IPS-20b (cell line): ENCODE results near the gene CCDC71L.
A peak's percentile ranks its signal among the peaks of the same experiment; 100 is the strongest.
"Not testable (repeated sequence)": the region's sequence is repeated elsewhere in the genome, so short reads cannot be mapped to it uniquely, and the experiment has no call there.

Experiments
- H3K27ac ChIP-seq: one replicate; pipeline ENCODE4 v1.5.1; 2013; ENCODE audit warnings: low read length
- H3K27me3 ChIP-seq: 2 replicates; pipeline ENCODE4 v1.6.1; 2013; ENCODE audit warnings: mild to moderate bottlenecking, low read length, inconsistent platforms; ENCODE audit not compliant: insufficient read depth
- H3K36me3 ChIP-seq: 2 replicates; pipeline ENCODE4 v1.6.1; 2013; ENCODE audit warnings: low read depth, mild to moderate bottlenecking, inconsistent platforms, low read length, moderate library complexity; ENCODE audit not compliant: insufficient read depth
- H3K4me1 ChIP-seq: 2 replicates; pipeline ENCODE4 v1.6.1; 2013; ENCODE audit warnings: mild to moderate bottlenecking, control low read depth, inconsistent platforms, low read length, moderate library complexity; ENCODE audit not compliant: insufficient read depth
- H3K4me3 ChIP-seq: 2 replicates; pipeline ENCODE4 v1.5.1; 2013; ENCODE audit warnings: mild to moderate bottlenecking, low read length, inconsistent platforms
- H3K9ac ChIP-seq: 2 replicates; pipeline ENCODE4 v1.6.1; 2013; ENCODE audit warnings: low read depth, mild to moderate bottlenecking, inconsistent platforms, low read length, moderate library complexity
- H3K9me3 ChIP-seq: 2 replicates; pipeline ENCODE4 v1.6.1; 2013; ENCODE audit warnings: mild to moderate bottlenecking, low read depth, low read length, inconsistent platforms; ENCODE audit not compliant: insufficient read depth

Gene CCDC71L

DNA sequence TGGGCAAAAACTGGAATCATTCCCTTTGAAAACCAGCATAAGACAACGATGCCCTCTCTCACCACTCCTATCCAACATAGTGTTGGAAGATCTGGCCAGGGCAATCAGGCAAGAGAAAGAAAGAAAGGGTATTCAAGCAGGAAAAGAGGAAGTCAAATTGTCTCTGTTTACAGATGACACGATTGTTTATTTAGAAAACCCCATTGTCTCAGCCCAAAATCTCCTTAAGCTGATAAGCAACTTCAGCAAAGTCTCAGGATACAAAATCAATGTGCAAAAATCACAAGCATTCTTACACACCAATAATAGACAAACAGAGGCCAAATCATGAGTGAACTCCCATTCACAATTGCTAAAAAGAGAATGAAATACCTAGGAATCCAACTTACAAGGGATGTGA, 15.5 kb upstream of the CCDC71L start:
- H3K36me3 ChIP-seq, H3K27ac ChIP-seq, H3K27me3 ChIP-seq, H3K4me3 ChIP-seq, H3K4me1 ChIP-seq, H3K9ac ChIP-seq, H3K9me3 ChIP-seq: not testable (repeated sequence)

DNA sequence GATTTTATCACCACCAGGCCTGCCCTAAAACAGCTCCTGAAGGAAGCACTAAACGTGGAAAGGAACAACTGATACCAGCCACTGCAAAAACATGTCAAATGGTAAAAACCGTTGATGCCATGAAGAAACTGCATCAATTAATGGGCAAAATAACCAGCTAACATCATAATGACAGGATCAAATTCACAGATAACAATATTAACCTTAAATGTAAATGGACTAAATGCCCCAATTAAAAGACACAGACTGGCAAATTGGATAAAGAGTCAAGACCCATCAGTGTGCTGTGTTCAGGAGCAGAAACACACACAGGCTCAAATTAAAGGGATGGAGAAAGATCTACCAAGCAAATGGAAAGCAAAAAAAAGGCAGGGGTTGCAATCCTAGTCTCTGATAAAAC, 12.7 kb upstream of the CCDC71L start:
- H3K27me3 ChIP-seq, H3K9me3 ChIP-seq, H3K36me3 ChIP-seq, H3K9ac ChIP-seq, H3K27ac ChIP-seq, H3K4me1 ChIP-seq, H3K4me3 ChIP-seq: not testable (repeated sequence)

DNA sequence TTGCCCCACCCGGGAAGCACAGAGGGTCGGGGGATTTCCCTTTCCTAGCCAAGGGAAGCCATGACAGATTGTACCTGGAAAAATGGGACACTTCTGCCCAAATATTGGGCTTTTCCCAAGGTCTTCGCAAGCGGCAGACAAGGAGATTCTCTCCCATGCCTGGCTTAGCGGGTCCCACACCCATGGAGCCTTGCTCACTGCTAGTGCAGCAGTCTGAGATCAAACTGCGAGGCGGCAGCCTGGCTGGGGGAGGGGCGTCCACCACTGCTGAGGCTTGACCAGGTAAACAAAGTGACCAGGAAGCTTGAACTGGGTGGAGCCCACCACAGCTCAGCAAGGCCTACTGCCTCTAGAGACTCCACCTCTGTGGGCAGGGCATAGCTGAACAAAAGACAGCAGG, 11.0 kb upstream of the CCDC71L start:
- not testable (repeated sequence) for H3K9me3 ChIP-seq, H3K9ac ChIP-seq

DNA sequence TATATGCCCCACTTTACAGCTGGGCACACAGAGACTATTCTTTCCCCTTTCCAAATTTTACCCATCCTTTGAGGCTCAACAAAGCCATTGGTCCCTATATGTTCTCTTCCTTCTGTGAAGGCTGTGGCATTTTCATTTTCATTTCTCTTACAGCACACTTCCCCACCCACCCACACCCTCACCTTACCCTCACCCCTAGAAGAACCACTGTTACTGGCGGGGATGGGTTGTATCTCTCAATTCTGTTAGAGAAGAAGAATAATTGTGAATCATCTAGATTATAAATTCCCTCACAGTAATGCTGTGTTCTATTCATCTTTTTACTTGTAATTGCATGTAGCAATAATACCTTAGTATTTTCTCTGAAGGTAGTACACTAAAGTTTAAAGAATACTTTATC, 10.2 kb upstream of the CCDC71L start:
- Histone ChIP-seq H3K9me3 (no peaks in the 10 kb centered on the region), H3K36me3 (no peaks in the 10 kb centered on the region), H3K9ac (no peak overlapping the region), H3K4me3 (no peak overlapping the region), H3K27ac (no peak overlapping the region), H3K4me1 (no peaks in the 10 kb centered on the region), H3K27me3 (no peaks in the 10 kb centered on the region)

More for the DNA sequence above, 11.0 kb upstream of the CCDC71L start:
- not testable (repeated sequence) for H3K4me1 ChIP-seq, H3K27ac ChIP-seq, H3K27me3 ChIP-seq, H3K36me3 ChIP-seq, H3K4me3 ChIP-seq

DNA sequence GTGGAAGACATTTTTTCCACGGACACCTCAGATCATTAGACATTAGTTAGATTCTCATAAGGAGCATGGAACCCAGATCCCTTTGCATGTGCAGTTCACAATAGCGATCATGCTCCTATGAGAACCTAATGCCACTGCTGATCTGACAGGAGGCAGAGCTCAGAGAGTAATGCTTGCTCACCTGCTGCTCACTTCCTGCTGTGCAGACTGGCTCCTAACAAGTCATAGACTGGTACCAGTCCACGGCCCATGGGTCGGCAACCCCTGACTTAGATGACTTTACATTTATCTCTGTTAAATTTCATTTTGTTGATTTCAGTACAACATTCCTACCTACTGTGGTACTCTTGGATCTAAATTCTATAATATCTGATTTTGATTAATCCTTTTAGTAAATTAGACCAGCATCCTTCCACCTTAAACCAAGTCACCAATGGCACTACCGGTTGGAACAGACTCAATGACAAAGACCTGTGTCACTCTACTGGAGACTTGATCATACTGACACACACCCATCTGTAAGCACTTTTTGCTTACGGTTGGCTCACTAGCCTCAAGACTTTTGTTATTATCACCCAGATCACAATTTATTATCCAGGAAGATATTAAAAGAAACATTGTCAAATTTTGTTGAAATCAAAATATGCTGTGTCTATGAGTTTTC, 8.0 kb upstream of the CCDC71L start:
- Histone ChIP-seq H3K4me1 (no peaks in the 10 kb centered on the region), H3K9me3 (no peaks in the 10 kb centered on the region), H3K9ac (no peak overlapping the region), H3K27ac (no peak overlapping the region), H3K4me3 (no peak overlapping the region), H3K27me3 (no peaks in the 10 kb centered on the region), H3K36me3 (no peaks in the 10 kb centered on the region)

DNA sequence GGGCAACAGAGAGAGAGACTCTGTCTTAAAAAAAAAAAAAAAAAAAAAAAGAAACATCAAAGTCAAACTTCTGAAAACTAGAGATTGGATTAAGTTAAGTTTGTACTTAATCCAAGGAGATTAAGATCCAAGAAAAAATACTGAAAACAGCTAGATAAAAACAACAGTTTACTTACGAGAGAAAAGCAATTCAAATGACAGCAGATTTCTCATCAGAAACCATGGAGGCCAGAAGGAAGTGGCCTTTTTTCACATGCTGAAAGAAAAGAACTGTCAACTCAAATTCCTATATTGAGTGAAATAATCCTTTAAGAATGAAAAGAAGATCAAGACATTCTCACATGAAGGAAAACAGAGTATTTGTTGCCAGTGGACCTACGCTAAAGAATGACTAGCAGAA, 5.4 kb upstream of the CCDC71L start:
- no peak overlapping the region for H3K4me3 ChIP-seq
- H3K9me3 ChIP-seq = no peaks in the 10 kb centered on the region
- H3K27ac ChIP-seq = no peak overlapping the region
- no peaks in the 10 kb centered on the region for H3K4me1 ChIP-seq
- no peaks in the 10 kb centered on the region for H3K36me3 ChIP-seq
- H3K27me3 ChIP-seq = no peaks in the 10 kb centered on the region
- no peak overlapping the region for H3K9ac ChIP-seq

DNA sequence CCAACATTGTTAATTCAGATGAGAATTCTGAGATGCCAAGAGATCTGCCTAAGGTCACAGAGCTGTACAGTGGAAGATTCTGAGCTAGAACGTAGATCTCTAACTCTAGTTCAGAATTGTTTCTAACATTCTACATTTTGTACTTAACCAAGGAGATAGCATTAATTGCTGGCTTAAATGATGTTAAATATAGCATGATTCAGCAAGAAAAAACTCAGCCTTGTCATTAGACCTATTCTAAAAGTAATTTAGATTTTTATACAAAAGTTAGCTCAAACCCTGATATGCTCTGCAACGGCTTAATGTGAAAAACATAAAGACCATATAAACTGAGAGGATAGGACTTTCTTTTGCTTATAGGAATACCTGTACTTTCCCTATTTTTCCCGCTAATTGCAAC, 3.4 kb upstream of the CCDC71L start:
- Histone ChIP-seq H3K4me3 (no peak overlapping the region), H3K36me3 (no peaks in the 10 kb centered on the region), H3K9ac (no peak overlapping the region), H3K27me3 (no peaks in the 10 kb centered on the region), H3K9me3 (no peaks in the 10 kb centered on the region), H3K27ac (no peak overlapping the region), H3K4me1 (peaks cover under 1% of the 10 kb centered on the region; the same call in 1 of the 2 replicates)

DNA sequence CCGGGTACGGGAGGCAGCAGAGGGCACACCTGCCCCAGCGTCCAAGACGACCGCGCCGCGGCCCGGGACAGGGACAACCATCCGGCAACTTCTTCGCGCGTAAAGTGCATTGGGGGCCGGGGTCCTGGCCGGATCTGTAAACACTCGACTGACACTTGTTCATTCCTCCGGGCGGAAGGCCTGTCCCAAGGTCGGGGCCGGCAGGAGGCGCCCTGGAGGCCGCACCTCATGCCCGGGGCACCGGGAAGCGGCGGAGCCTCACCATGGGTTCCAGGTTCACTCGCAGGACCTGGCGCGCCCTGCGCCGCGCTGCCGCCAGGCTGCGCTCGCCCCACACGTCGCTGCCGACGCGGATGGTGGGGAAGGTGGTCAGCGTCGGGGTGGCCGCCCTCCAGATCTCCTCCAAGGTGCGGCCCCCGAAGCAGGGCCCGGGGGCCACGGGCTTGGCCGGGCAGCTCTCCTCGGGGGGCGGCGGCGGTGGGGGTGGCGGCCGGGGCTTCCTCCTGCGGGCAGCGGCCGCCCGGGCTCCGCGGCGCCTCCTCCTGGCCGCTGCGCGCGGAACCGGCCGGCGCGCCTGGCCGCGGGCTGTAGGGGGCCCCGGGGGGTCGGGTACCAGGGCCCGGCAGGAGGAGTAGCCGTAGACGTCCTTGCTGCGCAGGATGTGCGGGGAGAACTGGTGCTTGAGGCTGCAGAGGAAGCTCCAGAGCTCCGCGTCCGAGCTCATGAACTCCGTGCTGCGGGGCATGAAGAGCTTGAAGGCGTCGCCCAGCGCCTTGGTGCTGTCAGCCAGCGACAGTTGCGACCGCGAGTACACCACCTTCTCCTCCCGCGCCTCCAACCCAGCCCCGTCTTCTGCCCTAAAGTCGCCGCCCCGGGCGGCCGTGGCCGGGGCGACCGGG, 746 bp downstream of the CCDC71L start:
- Histone ChIP-seq H3K9me3 (no peaks in the 10 kb centered on the region), H3K9ac (peak overlapping the region; percentile 84), H3K27ac (no peak overlapping the region), H3K4me1 (peaks cover 3% of the 10 kb centered on the region; the same call in 1 of the 2 replicates), H3K4me3 (peak overlapping the region; percentile 91), H3K36me3 (no peaks in the 10 kb centered on the region), H3K27me3 (no peaks in the 10 kb centered on the region)

DNA sequence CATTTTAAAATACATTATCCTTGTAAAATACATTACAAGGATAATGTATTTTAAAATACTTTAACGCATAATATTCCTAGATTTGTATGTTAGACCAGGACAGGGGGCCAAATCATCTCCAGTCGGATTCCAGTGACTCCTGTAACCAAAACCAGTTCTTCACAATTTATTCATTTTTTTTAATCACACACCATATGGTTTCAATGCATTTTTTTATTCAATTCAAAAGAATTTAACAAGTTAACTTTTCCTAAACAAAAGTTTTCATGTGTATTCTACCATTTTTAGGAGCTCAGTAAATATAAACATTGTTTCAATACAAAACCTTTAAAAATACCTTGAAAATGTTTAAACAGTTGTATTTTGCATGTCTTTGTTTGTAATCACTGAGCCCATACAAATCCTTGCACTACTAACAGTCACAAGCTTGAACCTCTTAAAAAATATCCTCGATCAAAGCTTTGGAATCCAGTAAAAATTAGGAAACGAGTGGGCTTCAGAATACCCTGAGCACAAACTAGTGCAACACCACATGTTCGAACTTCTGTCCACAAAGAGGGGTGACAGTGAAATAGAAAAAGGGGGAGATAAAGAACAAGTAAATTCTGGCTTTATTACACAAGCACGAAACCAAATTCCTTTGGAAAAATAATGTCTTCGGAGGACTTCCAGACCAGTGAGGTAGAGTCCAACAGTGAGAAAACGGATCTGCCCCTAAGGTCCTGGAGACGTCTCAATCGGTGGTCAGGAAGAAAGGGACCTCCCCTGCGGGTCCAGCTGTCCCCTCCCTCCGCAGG, 1.6 kb downstream of the CCDC71L start:
- no peaks in the 10 kb centered on the region for H3K36me3 ChIP-seq
- peak overlapping the region; percentile 84 for H3K9ac ChIP-seq
- no peaks in the 10 kb centered on the region for H3K27me3 ChIP-seq
- peaks cover 3% of the 10 kb centered on the region; the same call in 1 of the 2 replicates for H3K4me1 ChIP-seq
- H3K9me3 ChIP-seq = no peaks in the 10 kb centered on the region
- no peak overlapping the region for H3K27ac ChIP-seq
- peak overlapping the region; percentile 91 for H3K4me3 ChIP-seq

DNA sequence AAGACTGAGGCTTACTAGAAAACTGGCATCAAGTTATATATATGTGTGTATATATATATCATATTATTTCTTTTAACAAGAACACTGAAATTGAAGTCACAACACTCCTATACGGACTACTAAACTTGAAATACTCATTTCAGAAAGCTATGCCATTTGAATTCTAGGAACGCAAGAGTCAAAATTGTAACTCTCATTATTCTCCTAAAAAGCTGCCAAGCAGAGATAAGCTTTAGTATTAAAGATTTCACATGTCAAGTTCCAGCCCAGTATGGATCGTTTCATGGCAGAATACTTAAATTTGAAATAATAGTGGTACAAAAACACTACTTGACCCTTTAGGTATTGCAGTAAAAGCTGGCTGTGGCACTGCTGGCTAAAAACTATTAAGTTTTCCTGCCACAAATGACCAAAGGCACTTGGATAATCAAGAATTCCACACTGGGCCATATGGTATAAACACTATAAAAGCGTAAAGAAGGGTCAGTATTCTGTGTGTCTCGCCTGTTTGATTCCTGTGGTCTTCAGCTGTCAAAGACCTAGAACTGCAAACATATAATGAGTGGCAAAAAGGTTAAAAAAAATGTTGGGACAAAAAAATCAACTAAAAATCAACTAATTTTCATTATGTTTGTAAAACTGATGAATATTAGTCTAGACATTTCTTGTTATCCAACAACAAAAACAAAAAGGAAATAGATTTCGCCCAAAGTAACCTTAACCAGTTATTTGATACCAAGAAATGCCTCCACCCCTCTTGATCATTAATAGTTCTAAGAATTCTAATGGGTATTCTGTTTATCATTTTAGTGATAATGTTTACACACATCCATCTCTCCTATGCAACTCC, 2.4 kb downstream of the CCDC71L start:
- peaks cover 3% of the 10 kb centered on the region; the same call in 1 of the 2 replicates for H3K4me1 ChIP-seq
- no peaks in the 10 kb centered on the region for H3K9me3 ChIP-seq
- no peak overlapping the region for H3K9ac ChIP-seq
- H3K27ac ChIP-seq = no peak overlapping the region
- H3K27me3 ChIP-seq = no peaks in the 10 kb centered on the region
- peak overlapping the region; percentile 91; the same call in 1 of the 2 replicates for H3K4me3 ChIP-seq
- H3K36me3 ChIP-seq = no peaks in the 10 kb centered on the region
